ENCODE results near the gene TBX18.

Gene TBX18

GRCh38 chr6:84743616-84744015 lies 20.8 kb downstream of the TBX18 start:
- no peak for DNase-seq (ENCODE audit: low read depth)

- DNase-seq (ENCODE audit: low read depth): no peak
Measured at GRCh38 chr6:84740385-84740784, 24.0 kb downstream of the TBX18 start.

GRCh38 chr6:84739866-84740208 lies 24.6 kb downstream of the TBX18 start:
- no peak for DNase-seq (ENCODE audit: low read depth)

GRCh38 chr6:84738996-84739865 lies 25.2 kb downstream of the TBX18 start:
- DNase-seq (ENCODE audit: low read depth): no peak

- no peak for DNase-seq (ENCODE audit: low read depth)
Measured at GRCh38 chr6:84733889-84734288, 30.5 kb downstream of the TBX18 start.

GRCh38 chr6:84731901-84732300 lies 32.5 kb downstream of the TBX18 start:
- DNase-seq (ENCODE audit: low read depth): no peak

- DNase-seq (ENCODE audit: low read depth): no peak
Measured at GRCh38 chr6:84731401-84731800, 33.0 kb downstream of the TBX18 start.

- DNase-seq (ENCODE audit: low read depth): no peak
Measured at GRCh38 chr6:84728602-84729001, 35.8 kb downstream of the TBX18 start.

GRCh38 chr6:84719152-84719551 lies 45.2 kb downstream of the TBX18 start:
- DNase-seq (ENCODE audit: low read depth): no peak

GRCh38 chr6:84718038-84718955 lies 46.1 kb downstream of the TBX18 start:
- DNase-seq (ENCODE audit: low read depth): no peak

GRCh38 chr6:84709121-84709520 lies 55.3 kb downstream of the TBX18 start:
- DNase-seq (ENCODE audit: low read depth): no peak

- no peak for DNase-seq (ENCODE audit: low read depth)
Measured at GRCh38 chr6:84707171-84707570, 57.2 kb downstream of the TBX18 start.

GRCh38 chr6:84696166-84696565 lies 68.2 kb downstream of the TBX18 start:
- no peak for DNase-seq (ENCODE audit: low read depth)

GRCh38 chr6:84691978-84692623 lies 72.3 kb downstream of the TBX18 start:
- DNase-seq (ENCODE audit: low read depth): no peak

- DNase-seq (ENCODE audit: low read depth): no peak
Measured at GRCh38 chr6:84688141-84688873, 76.1 kb downstream of the TBX18 start.

GRCh38 chr6:84687431-84687830 lies 77.0 kb downstream of the TBX18 start:
- DNase-seq (ENCODE audit: low read depth): no peak

- peak; percentile 3 for DNase-seq (ENCODE audit: low read depth)
Measured at GRCh38 chr6:84685983-84686584, 78.3 kb downstream of the TBX18 start.

- DNase-seq (ENCODE audit: low read depth): no peak
Measured at GRCh38 chr6:84681693-84682326, 82.6 kb downstream of the TBX18 start.

- no peak for DNase-seq (ENCODE audit: low read depth)
Measured at GRCh38 chr6:84675651-84676050, 88.7 kb downstream of the TBX18 start.

GRCh38 chr6:84674395-84674794 lies 90.0 kb downstream of the TBX18 start:
- no peak for DNase-seq (ENCODE audit: low read depth)

GRCh38 chr6:84671183-84671582 lies 93.2 kb downstream of the TBX18 start:
- DNase-seq (ENCODE audit: low read depth): no peak
